Hippocampal formation (tissue), 2 donors: ENCODE results near the gene ITGBL1.
A peak's percentile ranks its signal among the peaks of the same experiment; 100 is the strongest.
"Not testable (repeated sequence)": the region's sequence is repeated elsewhere in the genome, so short reads cannot be mapped to it uniquely, and the experiment has no call there.

ENCODE experiments used
- DNase-seq, 2 donors: peaks; one replicate each; lab custom pipeline; 2025; lab: John Stamatoyannopoulos, UW

The ITGBL1 gene

DNA sequence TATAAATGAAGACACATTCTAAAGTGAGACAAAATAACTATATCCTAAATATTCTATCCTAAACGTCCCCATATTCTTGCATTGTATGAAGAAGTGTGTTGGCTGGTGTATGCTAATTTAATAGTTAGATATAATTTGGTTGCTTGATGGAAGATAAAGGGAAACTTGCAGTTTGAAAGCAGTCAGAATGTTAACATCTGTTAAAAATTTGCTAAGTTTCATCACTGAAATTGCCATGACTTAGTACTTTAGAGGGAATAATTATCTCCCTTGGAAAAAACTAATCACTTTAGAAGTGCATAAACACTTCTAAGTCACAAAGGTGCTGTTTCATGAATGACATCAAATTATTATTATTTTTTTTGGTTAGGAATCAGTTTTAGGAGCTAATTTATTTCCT, 61.6 kb downstream of the ITGBL1 start:
- no peak for DNase-seq

GRCh38 chr13:101514695-101515275, 62.3 kb downstream of the ITGBL1 start:
- peak in 1 of 2 donors; percentile 43 for DNase-seq

DNA sequence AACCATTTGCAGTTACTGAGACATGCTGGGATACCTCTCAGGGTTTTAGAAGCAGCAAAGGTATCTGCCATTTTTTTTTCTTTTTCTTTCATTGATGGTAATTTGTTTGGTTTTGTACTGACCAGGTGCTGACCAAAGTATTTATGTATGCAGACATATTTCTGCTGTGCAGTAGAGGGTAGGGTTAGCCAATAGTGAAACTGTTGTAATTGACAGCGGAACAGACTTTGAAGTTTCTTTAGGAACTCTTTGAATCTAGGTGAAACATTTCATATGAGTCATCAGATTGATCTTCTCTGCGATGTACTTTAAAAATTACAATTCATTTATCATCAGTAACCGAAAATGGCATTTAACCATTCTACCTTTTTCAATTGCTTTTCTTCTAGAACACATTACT, 63.0 kb downstream of the ITGBL1 start:
- no peak for DNase-seq

- no peak for DNase-seq
Measured at GRCh38 chr13:101516262-101516661, 63.8 kb downstream of the ITGBL1 start.

- no peak for DNase-seq
Measured at GRCh38 chr13:101520672-101521071, 68.2 kb downstream of the ITGBL1 start.

DNA sequence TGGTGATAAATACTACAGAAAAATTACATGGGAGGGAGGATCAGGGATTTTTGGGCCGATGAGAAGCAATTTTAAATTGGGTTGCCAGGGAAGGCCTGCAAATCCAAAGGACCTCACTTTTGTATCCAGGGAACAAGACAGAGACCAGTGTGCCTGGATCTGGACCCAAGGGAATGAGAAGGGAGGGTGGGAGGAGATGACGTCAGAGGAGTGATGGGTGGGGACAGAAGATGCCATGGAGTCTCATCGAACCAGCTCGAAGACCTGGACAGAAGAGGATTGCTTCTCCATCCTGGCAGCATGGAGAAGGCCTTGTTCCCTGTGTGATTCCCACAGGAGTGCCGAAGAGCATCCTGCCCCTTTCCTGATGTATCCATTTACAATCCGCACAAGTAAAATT, 68.9 kb downstream of the ITGBL1 start:
- no peak for DNase-seq

DNA sequence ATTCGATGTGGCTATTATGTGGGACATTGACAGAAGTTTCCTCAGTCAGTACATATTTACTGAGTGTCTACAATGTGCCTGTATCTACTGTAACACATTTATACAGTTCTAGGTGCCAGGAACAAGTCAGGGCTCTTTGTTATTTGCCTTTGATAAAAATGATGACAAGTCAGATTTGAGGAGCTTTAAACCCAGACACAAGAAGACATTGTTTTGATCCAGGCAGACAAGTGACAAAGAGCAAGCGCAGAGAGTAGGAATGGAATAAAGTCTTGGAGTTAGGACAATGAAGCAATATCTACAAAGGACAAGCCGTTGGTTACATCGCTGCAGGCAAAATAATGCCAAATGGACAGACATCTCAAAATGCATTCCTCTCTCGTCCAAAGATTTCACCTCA, 70.1 kb downstream of the ITGBL1 start:
- peak in 1 of 2 donors; percentile 49 for DNase-seq

- DNase-seq = no peak
Measured at GRCh38 chr13:101523154-101524131, 71.0 kb downstream of the ITGBL1 start.

DNA sequence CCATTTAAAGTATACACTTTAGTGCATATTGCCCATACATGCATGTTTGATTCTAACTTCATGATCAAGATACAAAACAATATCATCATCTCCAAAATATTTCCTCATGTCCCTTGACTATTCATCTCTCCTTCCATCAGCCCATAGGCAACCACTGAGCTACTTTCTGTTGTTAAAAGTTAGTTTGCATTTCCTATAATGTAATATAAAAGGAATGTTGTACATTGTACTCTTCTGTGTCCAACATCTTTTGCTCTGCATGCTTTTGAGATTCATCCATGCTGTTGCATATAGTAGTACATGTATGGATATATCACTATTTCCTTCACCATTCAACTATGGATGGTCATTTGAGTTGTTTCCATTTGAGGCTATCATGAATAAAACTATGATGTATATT, 74.7 kb downstream of the ITGBL1 start:
- no peak for DNase-seq

DNA sequence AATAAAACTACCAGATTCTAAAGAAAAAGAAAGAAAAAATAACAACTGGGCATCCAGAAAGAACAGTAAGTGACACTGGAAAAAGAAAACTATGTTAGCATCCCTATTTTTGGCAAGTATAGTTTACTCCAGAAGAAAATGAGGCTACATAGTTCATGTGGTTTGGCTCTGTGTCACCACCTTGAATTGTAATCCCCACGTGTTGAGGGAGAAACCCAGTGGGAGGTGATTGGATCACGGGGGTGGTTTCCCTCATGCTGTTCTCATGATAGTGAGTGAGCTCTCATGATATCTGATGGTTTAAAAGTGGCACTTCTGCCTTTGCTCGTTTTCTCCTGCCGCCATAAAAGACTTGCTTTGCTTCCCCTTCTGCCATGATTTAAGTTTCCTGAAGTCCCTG, 76.9 kb downstream of the ITGBL1 start:
- DNase-seq = no peak

DNA sequence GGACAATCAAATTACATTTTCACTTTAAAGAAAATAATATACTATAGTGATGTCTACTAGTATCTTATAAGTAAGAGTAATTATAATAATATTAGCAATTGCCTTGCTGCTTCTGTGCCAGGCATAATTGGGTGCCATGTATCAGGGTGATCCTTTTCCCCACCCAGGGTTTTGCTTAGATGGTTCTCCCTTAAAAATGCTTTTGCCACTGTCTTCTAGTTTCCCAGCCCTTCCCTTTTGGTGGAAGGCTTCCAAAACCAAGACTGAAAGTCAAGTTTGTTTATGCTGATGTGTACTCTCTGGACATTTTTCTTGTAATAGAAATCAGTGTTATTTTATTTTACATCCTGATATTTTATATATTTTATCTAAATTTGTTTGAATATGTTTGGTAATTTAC, 77.8 kb downstream of the ITGBL1 start:
- no peak for DNase-seq

DNA sequence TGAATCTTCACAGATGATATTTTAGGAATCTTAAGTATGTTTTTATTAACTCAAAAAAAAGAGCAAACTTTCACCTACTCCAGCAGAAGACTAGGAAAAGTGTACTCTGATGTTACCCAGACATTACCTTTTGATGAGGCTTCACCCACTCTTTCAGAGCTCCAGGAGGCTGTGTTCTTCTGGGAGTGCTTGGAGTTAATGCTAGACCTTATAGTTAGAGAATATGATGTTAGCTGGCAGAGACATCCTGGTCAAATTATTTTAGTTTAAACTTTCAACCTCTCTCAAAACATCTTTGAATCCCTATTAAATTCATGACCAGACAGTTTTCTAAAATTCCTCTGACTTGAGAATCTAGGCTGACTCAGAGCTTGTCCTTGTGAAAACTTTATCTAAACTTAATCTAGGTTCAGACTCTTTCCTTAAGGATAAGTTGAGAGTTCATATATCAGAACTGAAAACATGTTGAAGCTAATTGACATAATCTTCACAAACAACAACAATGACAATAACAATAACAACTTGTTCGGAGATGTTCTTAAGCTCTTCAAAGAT, 82.8 kb downstream of the ITGBL1 start:
- no peak for DNase-seq

- no peak for DNase-seq
Measured at GRCh38 chr13:101536079-101536478, 83.6 kb downstream of the ITGBL1 start.

GRCh38 chr13:101544544-101544943, 92.1 kb downstream of the ITGBL1 start:
- DNase-seq = not testable (repeated sequence)

- no peak for DNase-seq
Measured at GRCh38 chr13:101544979-101545378, 92.5 kb downstream of the ITGBL1 start.

- no peak for DNase-seq
Measured at GRCh38 chr13:101545521-101545920, 93.0 kb downstream of the ITGBL1 start.

DNA sequence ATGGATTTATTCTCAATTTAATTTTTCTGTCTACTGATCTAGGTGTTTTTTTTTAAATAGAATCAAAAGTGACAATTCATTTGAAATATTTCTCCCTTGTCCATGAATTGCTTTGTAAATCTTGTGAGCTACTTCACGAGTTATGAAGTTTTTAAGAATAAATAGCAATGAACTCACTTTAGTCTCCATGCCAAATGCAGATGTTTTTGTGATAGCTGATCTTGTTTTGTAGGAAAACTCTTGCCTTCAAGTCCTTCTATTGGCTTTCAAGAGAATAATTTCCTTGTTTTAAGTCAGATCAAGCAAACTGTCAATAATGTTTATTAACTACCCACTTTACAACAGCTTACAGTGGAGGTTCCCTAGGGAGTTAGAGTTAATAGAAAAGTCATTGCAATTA, 99.8 kb downstream of the ITGBL1 start:
- no peak for DNase-seq

- no peak for DNase-seq
Measured at GRCh38 chr13:101552786-101553185, 100.3 kb downstream of the ITGBL1 start.

- no peak for DNase-seq
Measured at GRCh38 chr13:101554420-101555125, 102.1 kb downstream of the ITGBL1 start.

DNA sequence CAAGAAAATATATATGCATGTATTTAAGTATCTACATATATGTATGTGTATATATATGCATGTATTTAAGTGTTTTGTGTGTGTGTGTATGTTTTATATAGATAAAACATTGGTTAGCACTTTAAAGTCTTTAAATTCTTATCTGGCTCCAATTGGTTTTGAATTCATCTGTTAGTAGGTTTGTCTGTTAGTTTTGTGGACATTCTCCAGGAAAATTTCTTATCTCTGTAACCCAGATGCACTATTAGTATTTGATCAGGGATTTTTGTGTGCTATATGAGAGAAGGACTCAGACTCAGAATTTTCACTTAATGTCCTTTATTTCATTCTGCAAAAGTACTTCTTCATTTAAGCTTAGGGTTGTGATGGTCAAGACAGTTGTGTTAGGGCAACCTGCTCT, 103.1 kb downstream of the ITGBL1 start:
- DNase-seq = no peak

DNA sequence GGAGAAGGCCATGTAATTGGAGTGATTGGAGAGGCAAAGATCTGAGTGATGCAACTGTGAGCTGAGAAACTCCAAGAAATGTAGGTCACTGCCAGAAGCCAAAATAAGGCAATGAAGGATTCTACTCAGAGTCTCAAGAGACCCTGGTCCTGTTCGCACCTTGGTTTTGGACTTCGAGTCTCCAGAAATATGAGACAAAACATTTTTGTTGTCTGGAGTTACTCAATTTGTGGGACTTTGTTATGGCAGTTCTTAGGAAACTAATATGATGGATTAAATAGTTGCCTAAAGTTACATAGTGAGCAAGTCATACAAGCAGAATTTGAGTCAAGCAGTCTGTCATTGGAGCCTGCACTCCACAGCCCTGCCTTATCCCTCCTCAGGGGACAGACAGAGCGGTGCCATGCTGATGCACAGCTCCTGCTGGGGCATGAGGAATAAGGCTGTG, 104.2 kb downstream of the ITGBL1 start:
- DNase-seq = no peak

- DNase-seq = no peak
Measured at GRCh38 chr13:101565317-101565716, 112.8 kb downstream of the ITGBL1 start.
